ENCODE results near the gene SF3A2.
"Not testable (repeated sequence)": the region's sequence is repeated elsewhere in the genome, so short reads cannot be mapped to it uniquely, and the experiment has no call there.

Gene SF3A2

GRCh38 chr19:2236314-2237050 lies at the start of gene SF3A2, which contains the start of gene PLEKHJ1:
SF3A2 (plus strand) TSS chr19:2236824; CDS start chr19:2243419, 6,595 bp downstream.
PLEKHJ1 (minus strand) TSS chr19:2236329; CDS start chr19:2236248, 81 bp downstream.
- DNase-seq, result peak; percentile 99

GRCh38 chr19:2187159-2187558 lies 49.5 kb upstream of the SF3A2 start:
- no peak for DNase-seq

GRCh38 chr19:2188708-2189385 lies 47.8 kb upstream of the SF3A2 start:
- peak; percentile 51 for DNase-seq

GRCh38 chr19:2189880-2190279 lies 46.7 kb upstream of the SF3A2 start:
- DNase-seq, result no peak

GRCh38 chr19:2190848-2191455 lies 45.7 kb upstream of the SF3A2 start:
- DNase-seq, result no peak

- no peak for DNase-seq
Observed at GRCh38 chr19:2191456-2192310, 44.9 kb upstream of the SF3A2 start.

- DNase-seq, result no peak
Observed at GRCh38 chr19:2192862-2193261, 43.8 kb upstream of the SF3A2 start.

GRCh38 chr19:2193807-2194206 lies 42.8 kb upstream of the SF3A2 start:
- no peak for DNase-seq

GRCh38 chr19:2194513-2195078 lies 42.0 kb upstream of the SF3A2 start:
- no peak for DNase-seq

- no peak for DNase-seq
Observed at GRCh38 chr19:2195361-2195760, 41.3 kb upstream of the SF3A2 start.

- DNase-seq, result no peak
Observed at GRCh38 chr19:2195914-2196313, 40.7 kb upstream of the SF3A2 start.

- DNase-seq, result no peak
Observed at GRCh38 chr19:2197270-2197669, 39.4 kb upstream of the SF3A2 start.

GRCh38 chr19:2198317-2198716 lies 38.3 kb upstream of the SF3A2 start:
- no peak for DNase-seq

- no peak for DNase-seq
Observed at GRCh38 chr19:2199215-2199614, 37.4 kb upstream of the SF3A2 start.

- DNase-seq, result no peak
Observed at GRCh38 chr19:2199861-2200623, 36.6 kb upstream of the SF3A2 start.

- not testable (repeated sequence) for DNase-seq
Observed at GRCh38 chr19:2200624-2201294, 35.9 kb upstream of the SF3A2 start.

- DNase-seq, result no peak
Observed at GRCh38 chr19:2201473-2202148, 35.0 kb upstream of the SF3A2 start.

- no peak for DNase-seq
Observed at GRCh38 chr19:2202366-2202765, 34.3 kb upstream of the SF3A2 start.

GRCh38 chr19:2207008-2207407 lies 29.6 kb upstream of the SF3A2 start:
- no peak for DNase-seq

GRCh38 chr19:2207991-2208860 lies 28.4 kb upstream of the SF3A2 start:
- peak; percentile 31 for DNase-seq
